GM23338 (cell line): Measurements from ENCODE around the gene NEMP2.

Source experiments
- CREB1 ChIP-seq: fragments of 250-450 bp; sonication (Bioruptor Pico); IDR thresholded peaks from 2 replicates; pipeline ENCODE4 v1.5.0; 2020; ENCODE audit warnings: low read depth, mild to moderate bottlenecking, moderate library complexity
- EZH2phosphoT487 ChIP-seq: fragments of 200-600 bp; sonication (generic); IDR thresholded peaks from one replicate; pipeline ENCODE4 v1.8.1; 2018; ENCODE audit warnings: antibody characterized with exemption; ENCODE audit not compliant: unreplicated experiment
- ZNF114 ChIP-seq: fragments of 250-450 bp; sonication (Bioruptor Pico); IDR thresholded peaks from 2 replicates; pipeline ENCODE4 v1.5.0; 2020; ENCODE audit warnings: mild to moderate bottlenecking, moderate library complexity
- TF ChIP-seq, protein P1 (sequence below), 2 experiments: fragments of 200-600 bp in 1 of 2; sonication (generic) in 1 of 2; conservative IDR thresholded peaks; 2 replicates each; pipeline versions ENCODE4 v1.5.1 to v1.6.1; 2016 to 2017; ENCODE audit warnings: antibody characterized with exemption in 2 of 2, low read depth in 2 of 2, mild to moderate bottlenecking in 2 of 2, moderate library complexity in 1 of 2

DNA sequence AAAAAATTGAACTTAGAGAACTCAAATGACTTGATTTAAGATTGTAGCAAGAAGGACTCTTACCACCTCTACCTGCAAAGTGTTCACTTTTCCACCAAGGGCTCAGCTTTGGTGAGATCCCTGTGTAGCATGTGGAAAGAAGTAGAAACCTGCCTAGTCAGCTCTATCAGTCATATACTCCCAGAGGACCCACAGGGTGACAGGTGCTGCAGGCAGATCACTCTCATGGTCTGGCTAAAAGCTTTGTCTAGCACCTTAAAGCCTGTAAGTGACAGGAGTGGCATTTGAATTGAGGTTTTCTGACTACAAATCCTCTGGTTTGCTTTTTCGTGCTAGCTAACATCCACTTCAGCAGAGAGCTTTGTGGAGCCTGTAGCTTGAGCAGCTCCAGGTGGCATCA is 18.7 kb upstream of the NEMP2 start:
- TF ChIP-seq, protein P1, sequence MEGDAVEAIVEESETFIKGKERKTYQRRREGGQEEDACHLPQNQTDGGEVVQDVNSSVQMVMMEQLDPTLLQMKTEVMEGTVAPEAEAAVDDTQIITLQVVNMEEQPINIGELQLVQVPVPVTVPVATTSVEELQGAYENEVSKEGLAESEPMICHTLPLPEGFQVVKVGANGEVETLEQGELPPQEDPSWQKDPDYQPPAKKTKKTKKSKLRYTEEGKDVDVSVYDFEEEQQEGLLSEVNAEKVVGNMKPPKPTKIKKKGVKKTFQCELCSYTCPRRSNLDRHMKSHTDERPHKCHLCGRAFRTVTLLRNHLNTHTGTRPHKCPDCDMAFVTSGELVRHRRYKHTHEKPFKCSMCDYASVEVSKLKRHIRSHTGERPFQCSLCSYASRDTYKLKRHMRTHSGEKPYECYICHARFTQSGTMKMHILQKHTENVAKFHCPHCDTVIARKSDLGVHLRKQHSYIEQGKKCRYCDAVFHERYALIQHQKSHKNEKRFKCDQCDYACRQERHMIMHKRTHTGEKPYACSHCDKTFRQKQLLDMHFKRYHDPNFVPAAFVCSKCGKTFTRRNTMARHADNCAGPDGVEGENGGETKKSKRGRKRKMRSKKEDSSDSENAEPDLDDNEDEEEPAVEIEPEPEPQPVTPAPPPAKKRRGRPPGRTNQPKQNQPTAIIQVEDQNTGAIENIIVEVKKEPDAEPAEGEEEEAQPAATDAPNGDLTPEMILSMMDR (conservative IDR thresholded peaks at IDR 0.05; ENCODE audit: low read depth in 2 of 2) = no peak
- no peak for TF ChIP-seq EZH2phosphoT487
- no peak for TF ChIP-seq CREB1
- TF ChIP-seq ZNF114 (CRISPR knock-in tag) = no peak
